ENCODE results near the gene FASTKD3.

The FASTKD3 gene

DNA sequence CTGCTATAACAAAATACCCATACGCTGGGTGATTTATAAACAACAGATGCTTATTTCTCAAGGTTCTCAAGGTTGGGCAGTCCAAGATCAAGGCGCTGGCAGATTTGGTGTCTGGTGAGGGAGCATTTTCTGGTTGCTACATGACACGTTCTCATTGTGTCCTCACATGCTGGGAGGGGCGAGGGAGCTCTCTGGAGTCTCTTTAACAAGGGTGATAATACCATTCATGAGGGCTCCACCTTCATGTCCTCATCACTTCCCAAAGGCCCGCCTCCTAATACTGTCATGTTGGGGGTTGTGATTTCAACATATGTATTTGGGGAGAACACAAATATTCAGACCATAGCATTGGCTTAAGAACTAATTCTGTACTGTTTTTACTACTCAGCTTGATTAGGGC is 22.5 kb downstream of the FASTKD3 start:
- DNase-seq, result no peak

DNA sequence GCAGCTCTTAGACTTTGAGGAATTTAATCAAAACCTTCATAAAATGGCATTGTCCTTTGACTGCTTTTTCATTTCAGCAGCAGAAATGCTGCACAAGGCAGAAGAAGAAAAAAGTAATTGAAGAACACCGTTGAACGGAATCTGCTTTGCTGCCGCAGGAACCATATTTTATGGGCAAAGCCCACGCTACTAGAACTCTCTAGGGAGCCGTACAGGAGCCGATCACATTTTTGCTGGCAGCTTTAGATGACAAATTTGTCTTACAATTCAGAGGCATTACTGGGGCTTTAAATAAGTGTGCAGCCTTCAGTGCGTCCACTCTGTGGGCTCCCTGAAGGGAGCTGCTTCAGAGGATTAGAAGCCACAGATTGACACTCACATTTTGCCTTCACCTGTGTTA is 23.3 kb downstream of the FASTKD3 start:
- DNase-seq, result no peak

GRCh38 chr5:7844901-7845300 is 23.9 kb downstream of the FASTKD3 start:
- DNase-seq, result no peak

- DNase-seq, result no peak
These were observed 26.3 kb downstream of the FASTKD3 start for GRCh38 chr5:7842531-7842930.

DNA sequence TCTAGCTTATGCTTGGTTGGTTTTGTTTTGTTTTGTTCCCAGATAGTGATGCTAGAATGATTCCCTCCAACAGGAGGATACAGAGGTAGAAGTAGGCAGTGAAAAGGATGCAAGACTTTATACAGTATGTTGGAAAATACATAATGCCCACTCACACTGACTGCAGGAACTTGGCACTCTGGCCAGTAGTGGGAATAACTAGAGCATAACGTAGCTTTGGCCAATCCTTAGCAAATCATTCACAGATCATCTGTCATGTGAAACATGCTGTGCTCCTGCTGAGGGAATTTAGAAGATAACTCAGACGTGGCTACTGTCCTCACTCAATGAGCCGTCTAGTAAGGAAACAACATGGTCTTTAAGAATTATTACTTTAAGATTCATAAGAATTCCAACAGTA is 31.4 kb downstream of the FASTKD3 start:
- DNase-seq, result no peak

DNA sequence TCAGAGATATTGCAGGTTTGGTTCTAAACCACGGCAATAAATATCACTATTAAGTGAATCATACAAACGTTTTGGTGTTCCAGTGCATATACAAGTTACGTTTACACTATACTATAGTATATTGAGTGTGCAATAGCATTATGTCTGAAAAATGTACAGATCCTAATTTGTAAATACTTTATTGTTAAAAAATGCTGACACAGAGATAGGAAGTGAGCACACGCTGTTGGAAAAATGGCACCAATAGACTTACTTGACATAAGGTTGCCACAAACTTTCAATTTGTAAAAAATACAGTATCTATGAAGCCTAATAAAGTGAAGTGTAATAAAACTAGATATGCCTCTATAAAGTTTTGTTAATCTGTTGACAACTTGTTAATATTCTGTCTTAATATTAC is 33.8 kb downstream of the FASTKD3 start:
- DNase-seq, result no peak

DNA sequence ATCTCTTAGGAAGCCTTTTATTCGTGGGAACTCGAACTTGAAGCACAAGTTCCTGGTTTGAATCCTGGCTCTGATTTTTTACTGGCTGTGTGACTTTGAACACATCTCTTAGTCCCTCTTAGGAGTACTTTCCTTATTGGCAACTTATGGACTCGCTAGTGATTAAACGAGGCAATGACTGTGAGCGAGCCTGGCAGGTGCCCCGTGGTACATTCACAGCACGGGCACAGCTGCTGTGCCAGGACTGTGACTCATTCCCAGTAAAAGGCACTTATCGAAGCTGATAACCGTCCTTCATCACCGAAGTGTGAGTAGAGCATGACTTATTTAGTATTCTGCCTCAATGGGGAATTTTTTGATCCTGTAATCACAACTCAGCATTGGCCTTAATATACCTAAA is 40.6 kb downstream of the FASTKD3 start:
- peak; percentile 42 for DNase-seq

- no peak for DNase-seq
These were observed 41.2 kb downstream of the FASTKD3 start for GRCh38 chr5:7827610-7828009.

DNA sequence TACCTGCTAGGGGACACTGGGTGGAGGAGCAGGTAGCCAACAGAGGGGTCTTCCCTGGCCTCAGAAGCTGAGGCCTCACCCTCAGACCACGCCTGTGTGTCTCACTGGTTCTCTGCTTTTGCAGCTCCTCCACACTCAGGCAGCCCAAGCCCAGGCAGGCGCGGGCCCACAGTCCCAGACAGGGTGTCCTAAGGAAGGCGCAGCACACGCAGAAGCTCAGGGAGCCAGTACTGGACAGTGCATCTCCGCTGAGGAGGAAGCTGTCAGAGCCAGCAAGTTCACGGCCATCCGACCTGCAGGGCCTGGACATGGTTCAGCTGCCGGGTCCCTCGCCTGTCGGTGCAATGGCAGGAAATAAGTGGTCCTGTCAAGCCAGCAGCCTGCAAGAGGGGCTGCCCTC is 43.2 kb downstream of the FASTKD3 start:
- no peak for DNase-seq

- no peak for DNase-seq
These were observed 43.8 kb downstream of the FASTKD3 start for GRCh38 chr5:7824995-7825394.

GRCh38 chr5:7823594-7823993 is 45.2 kb downstream of the FASTKD3 start:
- DNase-seq, result no peak

DNA sequence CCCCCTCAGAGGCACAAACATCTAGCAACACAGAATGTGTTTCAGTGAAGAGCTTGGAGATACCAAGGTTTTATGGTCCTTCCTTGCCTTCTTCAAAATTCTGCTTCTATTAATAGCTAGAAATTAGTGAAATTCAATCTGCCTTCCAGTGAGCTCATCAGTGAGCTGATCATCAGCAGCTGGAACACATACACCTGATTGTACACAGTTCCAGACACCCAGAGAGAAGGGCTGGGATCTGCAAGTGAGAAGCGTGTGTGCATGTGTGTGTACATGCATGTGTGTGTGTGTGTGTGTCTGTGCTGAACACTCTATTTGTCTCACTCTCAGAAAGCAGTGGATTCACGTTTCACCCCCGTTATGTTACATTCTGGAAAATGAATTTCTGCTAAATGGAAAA is 46.4 kb downstream of the FASTKD3 start:
- no peak for DNase-seq

DNA sequence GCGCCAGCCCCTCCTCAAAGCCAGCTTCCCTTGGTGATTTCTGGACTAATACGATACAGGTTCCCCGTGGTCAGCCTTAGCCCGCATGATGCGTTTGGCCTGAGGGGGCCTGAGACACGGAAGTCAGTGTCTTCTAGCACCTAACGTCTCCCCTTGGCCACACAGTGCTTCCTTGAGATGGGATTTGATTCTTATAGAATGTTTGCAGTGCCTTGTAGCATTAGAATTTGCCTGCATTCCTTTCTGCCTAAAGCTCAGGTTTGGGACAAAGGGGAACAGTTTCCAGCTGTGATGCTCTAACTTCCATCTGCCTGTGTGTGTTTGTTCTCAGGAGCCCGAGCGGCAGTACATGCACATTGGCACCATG is 52.3 kb downstream of the FASTKD3 start:
- no peak for DNase-seq

DNA sequence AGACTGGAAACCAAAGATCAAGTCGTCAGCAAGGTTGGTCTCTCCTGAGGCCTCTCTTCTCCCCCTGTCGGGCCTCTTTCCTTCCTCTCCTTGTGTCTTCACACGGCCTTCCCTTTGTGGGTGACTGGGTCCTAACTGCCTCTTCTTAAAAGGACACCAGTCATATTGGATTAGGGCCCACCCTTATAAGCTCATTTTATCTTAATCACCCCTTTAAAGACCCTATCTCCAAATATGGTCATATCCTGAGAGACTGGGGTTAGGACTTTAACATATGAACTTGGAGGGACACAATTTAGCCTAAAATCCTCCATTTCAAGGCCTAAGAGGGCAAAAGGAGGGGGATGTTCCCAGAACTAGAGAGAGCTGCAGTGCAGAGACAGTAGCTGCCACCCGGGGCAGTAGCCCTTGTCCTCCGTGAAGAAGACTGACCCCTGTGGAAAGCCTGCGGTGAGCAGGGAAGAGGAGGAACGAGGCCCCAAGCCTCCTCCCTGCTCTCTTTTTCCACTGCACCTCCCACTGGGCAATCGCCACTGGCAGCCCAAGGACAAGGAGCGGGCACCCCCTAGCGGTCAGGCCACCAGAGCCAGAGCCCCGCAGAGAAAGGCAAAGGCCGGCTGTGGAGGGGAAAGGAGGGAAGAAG is 52.8 kb downstream of the FASTKD3 start:
- DNase-seq, result no peak

GRCh38 chr5:7814816-7815215 is 54.0 kb downstream of the FASTKD3 start:
- DNase-seq, result no peak

DNA sequence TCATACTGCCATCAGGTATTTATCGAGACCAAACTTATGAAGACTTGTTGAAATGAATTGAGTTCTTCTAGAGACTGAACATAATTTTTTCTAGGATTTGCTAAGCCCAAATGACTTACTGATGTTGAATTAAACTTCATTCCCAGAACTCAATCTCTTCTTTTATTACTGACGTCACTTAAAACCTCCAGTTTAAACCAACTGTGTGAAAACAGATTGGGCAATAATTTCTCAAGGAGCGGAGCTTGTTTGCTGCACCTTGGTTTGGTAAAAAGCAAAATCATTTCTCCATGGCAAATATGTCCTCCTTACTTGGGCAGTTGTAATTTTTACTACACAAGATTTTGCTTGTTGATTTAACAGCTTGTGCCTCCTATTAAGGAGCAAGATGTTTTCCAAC is 55.3 kb downstream of the FASTKD3 start:
- no peak for DNase-seq

- no peak for DNase-seq
These were observed 55.8 kb downstream of the FASTKD3 start for GRCh38 chr5:7813007-7813406.

DNA sequence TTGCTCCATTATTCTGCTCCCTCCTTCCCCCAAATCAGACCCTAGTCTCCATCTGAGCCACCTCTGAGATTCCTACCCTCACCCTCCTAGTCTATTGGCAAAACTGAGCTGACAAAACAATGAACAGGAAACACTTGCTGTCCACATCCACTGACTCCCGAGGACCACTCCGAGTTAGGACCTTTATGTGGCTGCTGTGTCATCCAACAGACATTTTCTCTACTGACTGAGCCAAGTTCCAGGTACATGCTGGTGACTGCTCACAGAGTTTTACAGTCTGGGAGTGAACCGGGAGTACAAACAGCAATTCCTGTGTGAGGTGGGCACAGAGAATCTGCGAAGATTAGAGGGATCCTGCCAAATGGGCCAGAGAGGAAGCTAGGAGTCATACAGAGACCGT is 57.1 kb downstream of the FASTKD3 start:
- no peak for DNase-seq
